ENCODE results near the gene FABP1.

FABP1 gene

DNA sequence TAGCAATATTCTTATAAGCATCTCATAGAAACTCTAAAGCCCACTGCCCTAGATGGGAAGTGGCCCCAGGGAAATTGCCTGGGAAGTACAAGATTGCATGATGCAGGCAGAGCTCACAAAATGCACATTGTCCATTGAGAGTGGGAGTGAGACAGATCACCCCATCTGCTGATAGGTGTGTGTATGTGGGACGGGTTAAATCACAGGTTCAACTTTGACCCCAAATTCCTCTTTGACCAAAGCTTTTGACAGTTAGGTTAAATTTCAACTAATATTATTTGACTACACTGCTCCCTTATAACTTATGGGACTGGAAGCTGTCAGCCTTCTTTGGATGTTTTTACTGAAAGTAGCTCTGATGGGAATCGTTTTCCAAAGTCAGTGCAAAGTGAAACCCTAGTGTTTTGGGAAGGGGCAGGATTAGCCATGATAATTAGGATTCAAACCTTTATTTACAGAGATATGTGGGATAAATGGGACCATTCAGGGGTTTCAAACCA is 11.4 kb upstream of the FABP1 start:
- no peak overlapping the region for H3K4me3 ChIP-seq (ENCODE audit: low read depth, low read length)
- no peak for DNase-seq (ENCODE audit: low read depth)
- TF ChIP-seq, protein P1, sequence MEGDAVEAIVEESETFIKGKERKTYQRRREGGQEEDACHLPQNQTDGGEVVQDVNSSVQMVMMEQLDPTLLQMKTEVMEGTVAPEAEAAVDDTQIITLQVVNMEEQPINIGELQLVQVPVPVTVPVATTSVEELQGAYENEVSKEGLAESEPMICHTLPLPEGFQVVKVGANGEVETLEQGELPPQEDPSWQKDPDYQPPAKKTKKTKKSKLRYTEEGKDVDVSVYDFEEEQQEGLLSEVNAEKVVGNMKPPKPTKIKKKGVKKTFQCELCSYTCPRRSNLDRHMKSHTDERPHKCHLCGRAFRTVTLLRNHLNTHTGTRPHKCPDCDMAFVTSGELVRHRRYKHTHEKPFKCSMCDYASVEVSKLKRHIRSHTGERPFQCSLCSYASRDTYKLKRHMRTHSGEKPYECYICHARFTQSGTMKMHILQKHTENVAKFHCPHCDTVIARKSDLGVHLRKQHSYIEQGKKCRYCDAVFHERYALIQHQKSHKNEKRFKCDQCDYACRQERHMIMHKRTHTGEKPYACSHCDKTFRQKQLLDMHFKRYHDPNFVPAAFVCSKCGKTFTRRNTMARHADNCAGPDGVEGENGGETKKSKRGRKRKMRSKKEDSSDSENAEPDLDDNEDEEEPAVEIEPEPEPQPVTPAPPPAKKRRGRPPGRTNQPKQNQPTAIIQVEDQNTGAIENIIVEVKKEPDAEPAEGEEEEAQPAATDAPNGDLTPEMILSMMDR (conservative IDR thresholded peaks at IDR 0.05; ENCODE audit: low read depth, low read length), result no peak

DNA sequence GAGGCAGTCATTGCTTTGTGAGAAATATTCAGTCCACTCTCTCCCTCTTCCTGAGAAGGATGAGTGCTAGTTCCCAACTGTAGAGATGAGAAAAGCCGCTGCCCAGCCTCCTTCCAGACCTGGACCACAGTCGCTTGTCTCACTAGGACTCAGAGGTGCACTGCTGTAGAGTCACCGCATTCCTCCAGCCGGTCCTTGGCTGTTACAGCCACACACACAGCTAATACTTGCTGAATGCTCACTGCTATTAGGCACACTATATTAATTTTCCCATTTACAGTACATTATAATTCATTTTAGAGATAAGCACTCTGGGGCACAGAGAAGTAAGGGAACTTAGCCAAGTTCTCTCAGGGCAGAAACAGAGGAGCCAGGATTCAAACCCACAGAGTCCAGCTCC is 10.0 kb upstream of the FABP1 start:
- H3K4me3 ChIP-seq (ENCODE audit: low read depth, low read length), result no peak overlapping the region
- no peak for DNase-seq (ENCODE audit: low read depth)
- TF ChIP-seq, protein P1 (conservative IDR thresholded peaks at IDR 0.05; ENCODE audit: low read depth, low read length), result no peak

GRCh38 chr2:88136817-88137216 is 9.0 kb upstream of the FABP1 start:
- no peak overlapping the region for H3K4me3 ChIP-seq (ENCODE audit: low read depth, low read length)
- TF ChIP-seq, protein P1 (conservative IDR thresholded peaks at IDR 0.05; ENCODE audit: low read depth, low read length), result no peak
- no peak for DNase-seq (ENCODE audit: low read depth)

- TF ChIP-seq, protein P1 (conservative IDR thresholded peaks at IDR 0.05; ENCODE audit: low read depth, low read length), result no peak
Measured at GRCh38 chr2:88133875-88134274, 6.0 kb upstream of the FABP1 start.

DNA sequence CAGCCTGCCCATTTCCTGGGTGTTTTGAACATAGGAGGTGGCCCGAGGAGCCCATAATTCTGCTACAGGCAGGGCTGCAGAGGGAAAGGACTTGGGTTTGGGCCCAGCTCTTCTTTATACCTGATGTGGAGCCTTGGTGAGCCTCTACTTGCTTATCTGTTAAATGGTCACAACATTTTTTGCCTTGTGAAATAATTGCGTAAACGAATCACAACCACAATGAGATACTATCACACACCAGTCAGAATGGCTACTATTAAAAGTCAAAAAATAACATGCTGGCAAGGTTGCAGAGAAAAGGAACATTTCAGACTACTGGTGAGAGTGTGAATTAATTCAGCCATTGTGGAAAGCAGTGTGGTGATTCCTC is 4.1 kb upstream of the FABP1 start:
- no peak for DNase-seq (ENCODE audit: low read depth)
- H3K4me3 ChIP-seq (ENCODE audit: low read depth, low read length), result no peak overlapping the region
- TF ChIP-seq, protein P1 (conservative IDR thresholded peaks at IDR 0.05; ENCODE audit: low read depth, low read length), result no peak

More at GRCh38 chr2:88133875-88134274, 6.0 kb upstream of the FABP1 start:
- H3K4me3 ChIP-seq (ENCODE audit: low read depth, low read length), result no peak overlapping the region
- DNase-seq (ENCODE audit: low read depth), result no peak

GRCh38 chr2:88131201-88131998 is 3.5 kb upstream of the FABP1 start:
- no peak overlapping the region for H3K4me3 ChIP-seq (ENCODE audit: low read depth, low read length)
- TF ChIP-seq, protein P1 (conservative IDR thresholded peaks at IDR 0.05; ENCODE audit: low read depth, low read length), result no peak
- no peak for DNase-seq (ENCODE audit: low read depth)
